Activated CD8-positive, alpha-beta T cell treated with anti-CD3 and anti-CD28 coated beads for 36 hours (primary cell): ENCODE measurements around the gene BEST4. TPM values are rescaled to one million over a fixed set of nuclear protein-coding genes. Genes with fewer than 3 reads are reported as not detected.
"Not testable (repeated sequence)": the region's sequence is repeated elsewhere in the genome, so short reads cannot be mapped to it uniquely, and the experiment has no call there.

Source experiments
- ATAC-seq: fragments of 200-7000 bp; cut with Tn5 transposase; one replicate; pipeline ENCODE4 v1.10.0; 2021; ENCODE audit warnings: mild to moderate bottlenecking, moderate library complexity
- CTCF ChIA-PET: fragments of 350-600 bp; sonication (Branson Sonifier 250); formaldehyde crosslinking; loops from one replicate; lab custom pipeline; 2021; ENCODE audit warnings: antibody characterized with exemption; lab: Charles Lee
- POLR2A ChIA-PET: fragments of 350-600 bp; sonication (Branson Sonifier 250); formaldehyde crosslinking; loops from one replicate; lab custom pipeline; 2021; ENCODE audit warnings: antibody characterized with exemption; lab: Charles Lee
- DNase-seq: peaks from one replicate; pipeline ENCODE4 v3.0.0-alpha.2; 2020
- H3K27ac Mint-ChIP-seq: one replicate; pipeline ENCODE4 v1.8.0; 2021; ENCODE audit warnings: mild to moderate bottlenecking, mixed read lengths
- H3K27me3 Mint-ChIP-seq: one replicate; pipeline ENCODE4 v1.8.0; 2021; ENCODE audit warnings: mixed read lengths
- H3K36me3 Mint-ChIP-seq: one replicate; pipeline ENCODE4 v1.8.0; 2021; ENCODE audit warnings: low read depth, mixed read lengths
- H3K4me1 Mint-ChIP-seq: one replicate; pipeline ENCODE4 v1.8.0; 2021; ENCODE audit warnings: low read depth, mixed read lengths
- H3K4me3 Mint-ChIP-seq: one replicate; pipeline ENCODE4 v1.8.0; 2021; ENCODE audit warnings: mild to moderate bottlenecking, moderate library complexity, mixed read lengths
- H3K9me3 Mint-ChIP-seq: one replicate; pipeline ENCODE4 v1.8.0; 2021; ENCODE audit warnings: mixed read lengths
- CTCF ChIP-seq: fragments of 200-600 bp; IDR thresholded peaks from one replicate; pipeline ENCODE4 v1.8.0; 2022; ENCODE audit warnings: antibody characterized with exemption, mild to moderate bottlenecking
- intact Hi-C: fragments of 100-400 bp; cut with micrococcal nuclease; formaldehyde crosslinking; loops from one replicate; pipeline ENCODE4 v1.10.0; 2022
- total RNA-seq, 2 experiments: library from RNA; stranded (reverse); gene quantifications; one replicate each; pipeline ENCODE4 v1.2.3, GENCODE V29; 2021

Gene BEST4
- total RNA-seq, 2 experiments from 2014 or later = 0.87 to 1.0 TPM

GRCh38 chr1:44775930-44776729 lies 11.8 kb downstream of the BEST4 start:
- ATAC-seq = peak; percentile 17
- H3K4me1 Mint-ChIP-seq = peaks cover 38% of the 10 kb centered on the region
- peak overlapping the region; percentile 91 for H3K4me3 Mint-ChIP-seq
- ChIA-PET POLR2A (interaction anchor here (0.6 to 10.7 kb wide), 26 partner anchors 10 to 735 kb away, joined by 3 to 181 read pairs (median 8); partner anchors contain the start of genes BEST4, BTBD19, DYNLT4 and HECTD3), CTCF (interaction anchor here (0.7 to 3.0 kb wide), 9 partner anchors 9 to 128 kb away, joined by 3 to 28 read pairs (median 4); partner anchors contain the start of genes PLK3 and RNU5D-1)
- no peaks in the 10 kb centered on the region for H3K9me3 Mint-ChIP-seq
- peaks cover 61% of the 10 kb centered on the region for H3K36me3 Mint-ChIP-seq
- peak overlapping the region; percentile 96 for H3K27ac Mint-ChIP-seq
- no peaks in the 10 kb centered on the region for H3K27me3 Mint-ChIP-seq
- DNase-seq = peak; percentile 52
- no peak for TF ChIP-seq CTCF
- intact Hi-C loops = loop anchor here (5.0 kb wide), 1 partner anchor 44 kb away; the partner anchor contains the start of gene RNU5D-1

GRCh38 chr1:44775078-44775929 lies 12.7 kb downstream of the BEST4 start, which contains the start of gene RPS8:
Gene RPS8 (plus strand): TSS chr1:44775540. CDS start chr1:44775597, 57 bp downstream.
- ATAC-seq (peak; percentile 79), DNase-seq (peak; percentile 95)
- TF ChIP-seq CTCF = no peak
- Mint-ChIP-seq H3K9me3 (no peaks in the 10 kb centered on the region), H3K27me3 (no peaks in the 10 kb centered on the region), H3K4me1 (peaks cover 35% of the 10 kb centered on the region), H3K36me3 (peaks cover 52% of the 10 kb centered on the region), H3K27ac (peak within 1 kb of the TSS; percentile 96), H3K4me3 (peak within 1 kb of the TSS; percentile 91)
- ChIA-PET POLR2A (interaction anchor here (0.6 to 10.7 kb wide), 29 partner anchors 9 to 736 kb away, joined by 3 to 181 read pairs (median 8); partner anchors contain the start of genes BEST4, BTBD19, DYNLT4 and HECTD3), CTCF (interaction anchor here (0.7 to 3.0 kb wide), 11 partner anchors 8 to 129 kb away, joined by 3 to 28 read pairs (median 4); partner anchors contain the start of genes PLK3 and RNU5D-1)
- intact Hi-C loops = loop anchor here (5.0 kb wide), 1 partner anchor 43 kb away; the partner anchor contains the start of gene RNU5D-1

- ATAC-seq, H3K4me1 Mint-ChIP-seq, H3K27me3 Mint-ChIP-seq, DNase-seq, intact Hi-C loops, H3K4me3 Mint-ChIP-seq, H3K27ac Mint-ChIP-seq, H3K9me3 Mint-ChIP-seq: not testable (repeated sequence)
- CTCF ChIA-PET = interaction anchor here (1.4 to 3.1 kb wide), 3 partner anchors 9 to 36 kb away, joined by 5 to 10 read pairs (median 5); partner anchors contain the start of genes RNU5D-1 and RPS8
- peaks cover 42% of the 10 kb centered on the region for H3K36me3 Mint-ChIP-seq
- POLR2A ChIA-PET = interaction anchor here (0.6 to 3.9 kb wide), 13 partner anchors 8 to 1296 kb away, joined by 3 to 39 read pairs (median 6); partner anchors contain the start of genes KIF2C and RPS8
These were observed 21.5 kb downstream of the BEST4 start for GRCh38 chr1:44766421-44766820.

GRCh38 chr1:44760876-44761275 lies 27.1 kb downstream of the BEST4 start:
- intact Hi-C loops = no loop called here
- Mint-ChIP-seq H3K27ac (no peak overlapping the region), H3K9me3 (no peaks in the 10 kb centered on the region), H3K36me3 (peaks cover 63% of the 10 kb centered on the region), H3K4me3 (no peak overlapping the region), H3K27me3 (no peaks in the 10 kb centered on the region), H3K4me1 (peaks cover 4% of the 10 kb centered on the region)
- ATAC-seq = no peak
- DNase-seq = no peak
- no peak for TF ChIP-seq CTCF
- POLR2A ChIA-PET = interaction anchor here (0.7 to 5.0 kb wide), 9 partner anchors 10 to 60 kb away, joined by 3 to 36 read pairs (median 4); partner anchors contain the start of genes RNU5D-1 and RPS8
- CTCF ChIA-PET = interaction anchor here (2.0 kb wide), 1 partner anchor 10 kb away, joined by 5 read pairs; no protein-coding TSS in a partner anchor
